AG04450 (cell line): ENCODE results near the gene PHF14. TPM values are rescaled to one million over a fixed set of nuclear protein-coding genes. Genes with fewer than 3 reads are reported as not detected.

Source experiments
- CTCF ChIA-PET: fragments of 300-600, 350-600 bp; formaldehyde crosslinking; extraction: SDS; loops from one replicate; lab custom pipeline; 2022; ENCODE audit warnings: antibody characterized with exemption, inconsistent platforms; lab: Charles Lee
- POLR2A ChIA-PET: fragments of 350-600 bp; formaldehyde crosslinking; extraction: SDS; loops from one replicate; lab custom pipeline; 2021; ENCODE audit warnings: antibody characterized with exemption, inconsistent platforms; lab: Yijun Ruan, JAX
- DNase-seq: peaks from one replicate; pipeline ENCODE4 v3.0.0-alpha.2; 2011; ENCODE audit warnings: low read depth, low spot score
- H3K27ac ChIP-seq: one replicate; pipeline ENCODE4 v1.5.1; 2012; ENCODE audit warnings: low read depth, low read length, control low read depth
- H3K27me3 ChIP-seq: one replicate; pipeline ENCODE4 v1.6.0; 2012; ENCODE audit warnings: low read length; ENCODE audit not compliant: control insufficient read depth, insufficient read depth
- H3K4me3 ChIP-seq: 2 replicates; pipeline ENCODE4 v1.5.1; 2011; ENCODE audit warnings: mild to moderate bottlenecking, low read depth, low read length, control low read depth
- H3K9me3 ChIP-seq: 2 replicates; pipeline ENCODE4 v1.5.1; 2012; ENCODE audit warnings: low read length; ENCODE audit not compliant: control insufficient read depth, insufficient read depth
- CTCF ChIP-seq: IDR thresholded peaks from 2 replicates; pipeline ENCODE4 v1.5.1; 2011; ENCODE audit warnings: low read depth, low read length, control low read depth, inconsistent platforms
- polyA plus RNA-seq: library from polyadenylated mRNA; depleted of rRNA; stranded (reverse); fragments of >200 nt; gene quantifications from 2 replicates; pipeline ENCODE4 v1.2.3, GENCODE V29; 2011

The PHF14 gene
- polyA plus RNA-seq, 1 experiment, result 26.2 TPM

- Histone ChIP-seq H3K27me3 (no peaks in the 10 kb centered on the region), H3K27ac (no peak overlapping the region), H3K9me3 (peaks cover 8% of the 10 kb centered on the region), H3K4me3 (no peak overlapping the region)
- TF ChIP-seq CTCF, result no peak
- no peak for DNase-seq
- CTCF ChIA-PET, result interaction anchor here (0.6 to 2.7 kb wide), 2 partner anchors 22 to 213 kb away, joined by 3 to 9 read pairs; no protein-coding TSS in a partner anchor
- POLR2A ChIA-PET, result no interaction called here
Measured at GRCh38 chr7:10998996-10999757, 25.5 kb downstream of the PHF14 start.

GRCh38 chr7:11005202-11005601 lies 31.5 kb downstream of the PHF14 start:
- CTCF ChIA-PET, result no interaction called here
- Histone ChIP-seq H3K4me3 (no peak overlapping the region), H3K27ac (no peak overlapping the region), H3K27me3 (no peaks in the 10 kb centered on the region), H3K9me3 (no peaks in the 10 kb centered on the region)
- TF ChIP-seq CTCF, result no peak
- POLR2A ChIA-PET, result no interaction called here
- DNase-seq, result no peak

- Histone ChIP-seq H3K9me3 (no peaks in the 10 kb centered on the region), H3K4me3 (no peak overlapping the region), H3K27ac (no peak overlapping the region), H3K27me3 (no peaks in the 10 kb centered on the region)
- POLR2A ChIA-PET, result no interaction called here
- CTCF ChIA-PET, result no interaction called here
- no peak for DNase-seq
- TF ChIP-seq CTCF, result no peak
Measured at GRCh38 chr7:11006291-11006690, 32.6 kb downstream of the PHF14 start.

GRCh38 chr7:11009631-11010030 lies 36.0 kb downstream of the PHF14 start:
- H3K27ac ChIP-seq, result no peak overlapping the region
- no peaks in the 10 kb centered on the region for H3K9me3 ChIP-seq
- no peak for TF ChIP-seq CTCF
- H3K27me3 ChIP-seq, result no peaks in the 10 kb centered on the region
- DNase-seq, result no peak
- ChIA-PET POLR2A (interaction anchor here (1.0 kb wide), 1 partner anchor 69 kb away, joined by 3 read pairs; a partner anchor contains a TSS), CTCF (interaction anchor here (0.7 to 1.5 kb wide), 3 partner anchors 23 to 202 kb away, joined by 4 to 5 read pairs (median 4); no protein-coding TSS in a partner anchor)
- H3K4me3 ChIP-seq, result no peak overlapping the region

GRCh38 chr7:11021468-11021867 lies 47.8 kb downstream of the PHF14 start:
- Histone ChIP-seq H3K27me3 (no peaks in the 10 kb centered on the region), H3K27ac (no peak overlapping the region), H3K4me3 (no peak overlapping the region), H3K9me3 (no peaks in the 10 kb centered on the region)
- TF ChIP-seq CTCF, result no peak
- ChIA-PET CTCF (interaction anchor here (1.0 kb wide), 1 partner anchor 23 kb away, joined by 3 read pairs; no protein-coding TSS in a partner anchor), POLR2A (no interaction called here)
- DNase-seq, result no peak
